ENCODE data around the gene HOXA11.

- no peak for TF ChIP-seq ZFP3 (CRISPR knock-in tag; IDR thresholded peaks at IDR 0.05)
- TF ChIP-seq TOX (CRISPR knock-in tag; IDR thresholded peaks at IDR 0.05; ENCODE audit: borderline replicate concordance): no peak
- TF ChIP-seq RARB (CRISPR knock-in tag; IDR thresholded peaks at IDR 0.05): no peak
- no peak for TF ChIP-seq TCF4 (CRISPR knock-in tag; IDR thresholded peaks at IDR 0.05; ENCODE audit: borderline replicate concordance)
- TF ChIP-seq PATZ1 (CRISPR knock-in tag; IDR thresholded peaks at IDR 0.05; ENCODE audit: borderline replicate concordance): no peak
- no peak for TF ChIP-seq GLIS3 (CRISPR knock-in tag; IDR thresholded peaks at IDR 0.05)
- TF ChIP-seq, protein P1, sequence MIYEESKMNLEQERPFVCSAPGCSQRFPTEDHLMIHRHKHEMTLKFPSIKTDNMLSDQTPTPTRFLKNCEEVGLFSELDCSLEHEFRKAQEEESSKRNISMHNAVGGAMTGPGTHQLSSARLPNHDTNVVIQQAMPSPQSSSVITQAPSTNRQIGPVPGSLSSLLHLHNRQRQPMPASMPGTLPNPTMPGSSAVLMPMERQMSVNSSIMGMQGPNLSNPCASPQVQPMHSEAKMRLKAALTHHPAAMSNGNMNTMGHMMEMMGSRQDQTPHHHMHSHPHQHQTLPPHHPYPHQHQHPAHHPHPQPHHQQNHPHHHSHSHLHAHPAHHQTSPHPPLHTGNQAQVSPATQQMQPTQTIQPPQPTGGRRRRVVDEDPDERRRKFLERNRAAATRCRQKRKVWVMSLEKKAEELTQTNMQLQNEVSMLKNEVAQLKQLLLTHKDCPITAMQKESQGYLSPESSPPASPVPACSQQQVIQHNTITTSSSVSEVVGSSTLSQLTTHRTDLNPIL (CRISPR knock-in tag; IDR thresholded peaks at IDR 0.05; ENCODE audit: low read depth): no peak
- TF ChIP-seq ZNF565 (CRISPR knock-in tag; conservative IDR thresholded peaks at IDR 0.05; ENCODE audit: low read depth): no peak
- TF ChIP-seq ZC3H10 (CRISPR knock-in tag; IDR thresholded peaks at IDR 0.05): no peak
- no peak for TF ChIP-seq ARNTL (CRISPR knock-in tag; IDR thresholded peaks at IDR 0.05; ENCODE audit: borderline replicate concordance, low read depth)
- no peak for TF ChIP-seq ZNF70 (CRISPR knock-in tag; IDR thresholded peaks at IDR 0.05)
These were observed 47.3 kb downstream of the HOXA11 start for GRCh38 chr7:27137640-27138315.

Data from SK-N-SH treated with all-trans-retinoic acid at 6 μM for 48 hours (cell line).